Osteoblast (primary cell): Measurements from ENCODE around the gene GPC5. TPM values are rescaled to one million over a fixed set of nuclear protein-coding genes. Genes with fewer than 3 reads are reported as not detected.

Experiments used
- DNase-seq: peaks from one replicate; pipeline ENCODE4 v3.0.0; 2011; ENCODE audit warnings: low spot score, mixed read lengths; ENCODE audit not compliant: insufficient read length; ENCODE audit errors: missing footprints
- H2AFZ ChIP-seq: 2 replicates; pipeline ENCODE4 v1.6.0; 2011; ENCODE audit warnings: mild to moderate bottlenecking, low read length
- H3K27ac ChIP-seq: 2 replicates; pipeline ENCODE4 v1.5.1; 2011; ENCODE audit warnings: mild to moderate bottlenecking, low read depth, low read length, moderate library complexity
- H3K27me3 ChIP-seq: 2 replicates; pipeline ENCODE4 v1.6.0; 2012; ENCODE audit warnings: mild to moderate bottlenecking, control low read depth, inconsistent platforms, low read length, moderate library complexity; ENCODE audit not compliant: insufficient read depth
- H3K36me3 ChIP-seq: 2 replicates; pipeline ENCODE4 v1.5.1; 2011; ENCODE audit warnings: mild to moderate bottlenecking, low read length, control low read depth, moderate library complexity; ENCODE audit not compliant: insufficient read depth
- H3K4me1 ChIP-seq: 2 replicates; pipeline ENCODE4 v1.5.1; 2011; ENCODE audit warnings: mild to moderate bottlenecking, low read length, control low read depth, moderate library complexity; ENCODE audit not compliant: insufficient read depth
- H3K4me2 ChIP-seq: 2 replicates; pipeline ENCODE4 v1.6.0; 2011; ENCODE audit warnings: mild to moderate bottlenecking, low read length; ENCODE audit not compliant: insufficient read depth
- H3K4me3 ChIP-seq: fragments of 200-600 bp; sonication (generic); 3 replicates; pipeline ENCODE4 v1.5.1; 2012; ENCODE audit warnings: mild to moderate bottlenecking, low read length, inconsistent platforms; ENCODE audit not compliant: insufficient read depth
- H3K79me2 ChIP-seq: 2 replicates; pipeline ENCODE4 v1.6.0; 2012; ENCODE audit warnings: mild to moderate bottlenecking, low read length, control low read depth, inconsistent platforms; ENCODE audit not compliant: insufficient read depth
- H3K9me3 ChIP-seq: 2 replicates; pipeline ENCODE4 v1.5.1; 2011; ENCODE audit warnings: low read depth, low read length, control low read depth
- H4K20me1 ChIP-seq: 2 replicates; pipeline ENCODE4 v1.6.0; 2012; ENCODE audit warnings: mild to moderate bottlenecking, low read length, control low read depth; ENCODE audit not compliant: insufficient read depth
- CTCF ChIP-seq: IDR thresholded peaks from 2 replicates; pipeline ENCODE4 v1.5.1; 2011; ENCODE audit warnings: mild to moderate bottlenecking, low read depth, low read length, moderate library complexity; ENCODE audit errors: extremely low read depth
- total RNA-seq: library from RNA; depleted of rRNA; stranded (reverse); fragments of >200 nt; gene quantifications from 2 replicates; pipeline ENCODE4 v1.2.3, GENCODE V29; 2012

The GPC5 gene
- total RNA-seq, 1 donor, result 0.36 TPM

GRCh38 chr13:91594061-91594460, 195.6 kb downstream of the GPC5 start:
- H2AFZ ChIP-seq, result no peak overlapping the region
- DNase-seq, result no peak
- no peaks in the 10 kb centered on the region for H3K79me2 ChIP-seq
- no peak overlapping the region for H3K4me2 ChIP-seq
- TF ChIP-seq CTCF, result no peak
- H3K4me1 ChIP-seq, result no peaks in the 10 kb centered on the region
- no peak overlapping the region for H3K4me3 ChIP-seq
- peaks cover 3% of the 10 kb centered on the region for H3K9me3 ChIP-seq
- H3K36me3 ChIP-seq, result no peaks in the 10 kb centered on the region
- no peak overlapping the region for H3K27ac ChIP-seq
- H4K20me1 ChIP-seq, result no peaks in the 10 kb centered on the region
- no peaks in the 10 kb centered on the region for H3K27me3 ChIP-seq

- Histone ChIP-seq H3K4me3 (no peak overlapping the region), H3K79me2 (no peaks in the 10 kb centered on the region), H3K4me2 (no peak overlapping the region), H2AFZ (no peak overlapping the region), H3K27ac (no peak overlapping the region), H3K9me3 (peaks cover 3% of the 10 kb centered on the region), H3K4me1 (no peaks in the 10 kb centered on the region), H4K20me1 (no peaks in the 10 kb centered on the region), H3K36me3 (no peaks in the 10 kb centered on the region), H3K27me3 (no peaks in the 10 kb centered on the region)
- no peak for TF ChIP-seq CTCF
- no peak for DNase-seq
Measured at GRCh38 chr13:91595677-91596076, 197.3 kb downstream of the GPC5 start.

- Histone ChIP-seq H3K79me2 (no peaks in the 10 kb centered on the region), H2AFZ (no peak overlapping the region), H3K27me3 (no peaks in the 10 kb centered on the region), H3K4me2 (no peak overlapping the region), H4K20me1 (no peaks in the 10 kb centered on the region), H3K27ac (no peak overlapping the region), H3K9me3 (no peaks in the 10 kb centered on the region), H3K4me1 (no peaks in the 10 kb centered on the region), H3K36me3 (no peaks in the 10 kb centered on the region), H3K4me3 (no peak overlapping the region)
- no peak for DNase-seq
- no peak for TF ChIP-seq CTCF
Measured at GRCh38 chr13:91596842-91597241, 198.4 kb downstream of the GPC5 start.

- Histone ChIP-seq H3K4me1 (no peaks in the 10 kb centered on the region), H4K20me1 (no peaks in the 10 kb centered on the region), H3K79me2 (no peaks in the 10 kb centered on the region), H2AFZ (no peak overlapping the region), H3K4me3 (no peak overlapping the region), H3K9me3 (no peaks in the 10 kb centered on the region), H3K27me3 (no peaks in the 10 kb centered on the region), H3K27ac (no peak overlapping the region), H3K36me3 (no peaks in the 10 kb centered on the region), H3K4me2 (no peak overlapping the region)
- DNase-seq, result no peak
- no peak for TF ChIP-seq CTCF
Measured at GRCh38 chr13:91598655-91599054, 200.2 kb downstream of the GPC5 start.
